Measurements from ENCODE around the gene PROZ.

PROZ gene

GRCh38 chr13:113121928-113122471 lies 36.4 kb upstream of the PROZ start:
- Histone ChIP-seq H3K27me3 (ENCODE audit: low read depth, low read length) (no peaks in the 10 kb centered on the region), H3K27ac (ENCODE audit: low read length) (no peak overlapping the region), H3K9me3 (ENCODE audit: control insufficient read depth in 1 of 2, low read length in 2 of 2) (no peaks in the 10 kb centered on the region), H3K36me3 (ENCODE audit: control insufficient read depth in 1 of 2, insufficient read depth in 2 of 2, low read length in 2 of 2) (no peaks in the 10 kb centered on the region), H3K4me1 (ENCODE audit: control insufficient read depth in 1 of 2, insufficient read depth in 2 of 2, low read length in 2 of 2) (no peaks in the 10 kb centered on the region), H3K4me3 (ENCODE audit: low read depth in 1 of 2, low read length in 2 of 2) (peak overlapping the region in 1 of 2 donors; percentile 12)

- H3K36me3 ChIP-seq (ENCODE audit: control insufficient read depth in 1 of 2, insufficient read depth in 2 of 2, low read length in 2 of 2) = no peaks in the 10 kb centered on the region
Observed at GRCh38 chr13:113122550-113123225, 35.8 kb upstream of the PROZ start, which contains the start of gene F10. TSS of gene F10 (plus strand) at chr13:113122799. CDS start at chr13:113122856, 57 bp downstream.

GRCh38 chr13:113123226-113124201 lies 34.9 kb upstream of the PROZ start:
- peak overlapping the region in 1 of 2 donors; percentile 12 for H3K4me3 ChIP-seq (ENCODE audit: low read depth in 1 of 2, low read length in 2 of 2)
- H3K36me3 ChIP-seq (ENCODE audit: control insufficient read depth in 1 of 2, insufficient read depth in 2 of 2, low read length in 2 of 2) = no peaks in the 10 kb centered on the region
- no peak overlapping the region for H3K27ac ChIP-seq (ENCODE audit: low read length)
- no peaks in the 10 kb centered on the region for H3K4me1 ChIP-seq (ENCODE audit: control insufficient read depth in 1 of 2, insufficient read depth in 2 of 2, low read length in 2 of 2)
- no peaks in the 10 kb centered on the region for H3K9me3 ChIP-seq (ENCODE audit: control insufficient read depth in 1 of 2, low read length in 2 of 2)
- no peaks in the 10 kb centered on the region for H3K27me3 ChIP-seq (ENCODE audit: low read depth, low read length)

More at GRCh38 chr13:113122550-113123225, 35.8 kb upstream of the PROZ start, which contains the start of gene F10:
- Histone ChIP-seq H3K9me3 (ENCODE audit: control insufficient read depth in 1 of 2, low read length in 2 of 2) (no peaks in the 10 kb centered on the region), H3K4me1 (ENCODE audit: control insufficient read depth in 1 of 2, insufficient read depth in 2 of 2, low read length in 2 of 2) (no peaks in the 10 kb centered on the region), H3K27ac (ENCODE audit: low read length) (no peak within 1 kb of the TSS), H3K4me3 (ENCODE audit: low read depth in 1 of 2, low read length in 2 of 2) (peak within 1 kb of the TSS in 1 of 2 donors; percentile 12), H3K27me3 (ENCODE audit: low read depth, low read length) (no peaks in the 10 kb centered on the region)

- no peaks in the 10 kb centered on the region for H3K4me1 ChIP-seq (ENCODE audit: control insufficient read depth in 1 of 2, insufficient read depth in 2 of 2, low read length in 2 of 2)
- H3K4me3 ChIP-seq (ENCODE audit: low read depth in 1 of 2, low read length in 2 of 2) = no peak overlapping the region
- no peaks in the 10 kb centered on the region for H3K27me3 ChIP-seq (ENCODE audit: low read depth, low read length)
- H3K9me3 ChIP-seq (ENCODE audit: control insufficient read depth in 1 of 2, low read length in 2 of 2) = no peaks in the 10 kb centered on the region
- no peak overlapping the region for H3K27ac ChIP-seq (ENCODE audit: low read length)
- no peaks in the 10 kb centered on the region for H3K36me3 ChIP-seq (ENCODE audit: control insufficient read depth in 1 of 2, insufficient read depth in 2 of 2, low read length in 2 of 2)
Observed at GRCh38 chr13:113124211-113124970, 34.1 kb upstream of the PROZ start.

GRCh38 chr13:113125506-113126264 lies 32.8 kb upstream of the PROZ start:
- Histone ChIP-seq H3K27ac (ENCODE audit: low read length) (no peak overlapping the region), H3K36me3 (ENCODE audit: control insufficient read depth in 1 of 2, insufficient read depth in 2 of 2, low read length in 2 of 2) (no peaks in the 10 kb centered on the region), H3K27me3 (ENCODE audit: low read depth, low read length) (no peaks in the 10 kb centered on the region), H3K9me3 (ENCODE audit: control insufficient read depth in 1 of 2, low read length in 2 of 2) (no peaks in the 10 kb centered on the region), H3K4me3 (ENCODE audit: low read depth in 1 of 2, low read length in 2 of 2) (no peak overlapping the region), H3K4me1 (ENCODE audit: control insufficient read depth in 1 of 2, insufficient read depth in 2 of 2, low read length in 2 of 2) (no peaks in the 10 kb centered on the region)

GRCh38 chr13:113126265-113127150 lies 31.9 kb upstream of the PROZ start:
- no peak overlapping the region for H3K27ac ChIP-seq (ENCODE audit: low read length)
- no peaks in the 10 kb centered on the region for H3K4me1 ChIP-seq (ENCODE audit: control insufficient read depth in 1 of 2, insufficient read depth in 2 of 2, low read length in 2 of 2)
- no peaks in the 10 kb centered on the region for H3K9me3 ChIP-seq (ENCODE audit: control insufficient read depth in 1 of 2, low read length in 2 of 2)
- no peak overlapping the region for H3K4me3 ChIP-seq (ENCODE audit: low read depth in 1 of 2, low read length in 2 of 2)
- no peaks in the 10 kb centered on the region for H3K27me3 ChIP-seq (ENCODE audit: low read depth, low read length)
- no peaks in the 10 kb centered on the region for H3K36me3 ChIP-seq (ENCODE audit: control insufficient read depth in 1 of 2, insufficient read depth in 2 of 2, low read length in 2 of 2)

GRCh38 chr13:113129480-113129879 lies 29.0 kb upstream of the PROZ start:
- H3K9me3 ChIP-seq (ENCODE audit: control insufficient read depth in 1 of 2, low read length in 2 of 2) = no peaks in the 10 kb centered on the region
- H3K27me3 ChIP-seq (ENCODE audit: low read depth, low read length) = no peaks in the 10 kb centered on the region
- H3K4me3 ChIP-seq (ENCODE audit: low read depth in 1 of 2, low read length in 2 of 2) = peak overlapping the region in 1 of 2 donors; percentile 65
- H3K27ac ChIP-seq (ENCODE audit: low read length) = no peak overlapping the region
- H3K4me1 ChIP-seq (ENCODE audit: control insufficient read depth in 1 of 2, insufficient read depth in 2 of 2, low read length in 2 of 2) = no peaks in the 10 kb centered on the region
- H3K36me3 ChIP-seq (ENCODE audit: control insufficient read depth in 1 of 2, insufficient read depth in 2 of 2, low read length in 2 of 2) = no peaks in the 10 kb centered on the region

GRCh38 chr13:113129921-113130750 lies 28.3 kb upstream of the PROZ start:
- peak overlapping the region in 1 of 2 donors; percentile 65 for H3K4me3 ChIP-seq (ENCODE audit: low read depth in 1 of 2, low read length in 2 of 2)
- no peaks in the 10 kb centered on the region for H3K9me3 ChIP-seq (ENCODE audit: control insufficient read depth in 1 of 2, low read length in 2 of 2)
- H3K36me3 ChIP-seq (ENCODE audit: control insufficient read depth in 1 of 2, insufficient read depth in 2 of 2, low read length in 2 of 2) = no peaks in the 10 kb centered on the region
- H3K27ac ChIP-seq (ENCODE audit: low read length) = no peak overlapping the region
- H3K4me1 ChIP-seq (ENCODE audit: control insufficient read depth in 1 of 2, insufficient read depth in 2 of 2, low read length in 2 of 2) = no peaks in the 10 kb centered on the region
- no peaks in the 10 kb centered on the region for H3K27me3 ChIP-seq (ENCODE audit: low read depth, low read length)

- Histone ChIP-seq H3K27me3 (ENCODE audit: low read depth, low read length) (no peaks in the 10 kb centered on the region), H3K4me1 (ENCODE audit: control insufficient read depth in 1 of 2, insufficient read depth in 2 of 2, low read length in 2 of 2) (no peaks in the 10 kb centered on the region), H3K9me3 (ENCODE audit: control insufficient read depth in 1 of 2, low read length in 2 of 2) (no peaks in the 10 kb centered on the region), H3K36me3 (ENCODE audit: control insufficient read depth in 1 of 2, insufficient read depth in 2 of 2, low read length in 2 of 2) (no peaks in the 10 kb centered on the region), H3K27ac (ENCODE audit: low read length) (no peak overlapping the region), H3K4me3 (ENCODE audit: low read depth in 1 of 2, low read length in 2 of 2) (no peak overlapping the region)
Observed at GRCh38 chr13:113135281-113135760, 23.1 kb upstream of the PROZ start.
